ENCODE results near the gene URM1. TPM values are rescaled to one million over a fixed set of nuclear protein-coding genes. Genes with fewer than 3 reads are reported as not detected.

URM1 gene
- total RNA-seq, 1 experiment from 2014 or later = 45.4 TPM

GRCh38 chr9:128358861-128359260 lies 12.3 kb upstream of the URM1 start:
- Histone ChIP-seq H3K27me3 (ENCODE audit: control insufficient read depth, insufficient read depth, low read length) (no peaks in the 10 kb centered on the region), H3K36me3 (ENCODE audit: control insufficient read depth, insufficient read depth, low read length) (no peaks in the 10 kb centered on the region), H3K27ac (ENCODE audit: low read length) (no peak overlapping the region), H3K4me1 (ENCODE audit: control insufficient read depth, insufficient read depth, low read length) (peaks cover 3% of the 10 kb centered on the region; the same call in 1 of the 2 replicates), H3K4me3 (ENCODE audit: low read depth in 2 of 2, low read length in 2 of 2) (no peak overlapping the region), H3K9me3 (ENCODE audit: control insufficient read depth, insufficient read depth, low read depth, low read length) (no peaks in the 10 kb centered on the region)
- BruUV-seq (replicated peaks) = no TSS peak
- no peak for DNase-seq (ENCODE audit: low read depth, low spot score)
- no peak for ATAC-seq
- in situ Hi-C loops (cut with HindIII; ENCODE audit: low pct_unique_long_range_greater_than_20kb, low sequenced_read_pairs) (no loop called here), intact Hi-C loops (cut with micrococcal nuclease; ENCODE audit: unreplicated experiment) (no loop called here)
- CTCF ChIA-PET = interaction anchor here (0.6 kb wide), 1 partner anchor 51 kb away, joined by 6 read pairs; no protein-coding TSS in a partner anchor
- POLR2A ChIA-PET = no interaction called here
- TF ChIP-seq REST (IDR thresholded peaks at IDR 0.05; ENCODE audit: insufficient read depth in 1 of 2, low read depth in 2 of 2, low read length in 1 of 2) (no peak), CTCF (IDR thresholded peaks at IDR 0.05) (no peak), POLR2AphosphoS5 (IDR thresholded peaks at IDR 0.05; ENCODE audit: low read depth, low read length) (no peak)

GRCh38 chr9:128360826-128361225 lies 10.3 kb upstream of the URM1 start:
- no peak for DNase-seq (ENCODE audit: low read depth, low spot score)
- in situ Hi-C loops (cut with HindIII; ENCODE audit: low pct_unique_long_range_greater_than_20kb, low sequenced_read_pairs) = no loop called here
- H3K27ac ChIP-seq (ENCODE audit: low read length) = no peak overlapping the region
- no peaks in the 10 kb centered on the region for H3K36me3 ChIP-seq (ENCODE audit: control insufficient read depth, insufficient read depth, low read length)
- H3K4me3 ChIP-seq (ENCODE audit: low read depth in 2 of 2, low read length in 2 of 2) = no peak overlapping the region
- ATAC-seq = no peak
- no peaks in the 10 kb centered on the region for H3K9me3 ChIP-seq (ENCODE audit: control insufficient read depth, insufficient read depth, low read depth, low read length)
- CTCF ChIA-PET = interaction anchor here (0.6 to 1.0 kb wide), 3 partner anchors 36 to 107 kb away, joined by 3 to 13 read pairs (median 3); no protein-coding TSS in a partner anchor
- POLR2A ChIA-PET = no interaction called here
- TF ChIP-seq SIN3A (IDR thresholded peaks at IDR 0.05; ENCODE audit: borderline replicate concordance, insufficient read depth, low read depth, low read length) (no peak), CTCF (IDR thresholded peaks at IDR 0.05) (no peak), POLR2AphosphoS5 (IDR thresholded peaks at IDR 0.05; ENCODE audit: low read depth, low read length) (no peak), REST (IDR thresholded peaks at IDR 0.05; ENCODE audit: insufficient read depth in 1 of 2, low read depth in 2 of 2, low read length in 1 of 2) (no peak), TCF7L2 (IDR thresholded peaks at IDR 0.05; ENCODE audit: low read depth, low read length) (no peak)
- intact Hi-C loops (cut with micrococcal nuclease; ENCODE audit: unreplicated experiment) = no loop called here
- no peaks in the 10 kb centered on the region for H3K27me3 ChIP-seq (ENCODE audit: control insufficient read depth, insufficient read depth, low read length)
- no TSS peak for BruUV-seq (replicated peaks)
- H3K4me1 ChIP-seq (ENCODE audit: control insufficient read depth, insufficient read depth, low read length) = peaks cover 3% of the 10 kb centered on the region; the same call in 1 of the 2 replicates

Measured in Panc1 (cell line).